ENCODE results near the gene UPK2.

DNA sequence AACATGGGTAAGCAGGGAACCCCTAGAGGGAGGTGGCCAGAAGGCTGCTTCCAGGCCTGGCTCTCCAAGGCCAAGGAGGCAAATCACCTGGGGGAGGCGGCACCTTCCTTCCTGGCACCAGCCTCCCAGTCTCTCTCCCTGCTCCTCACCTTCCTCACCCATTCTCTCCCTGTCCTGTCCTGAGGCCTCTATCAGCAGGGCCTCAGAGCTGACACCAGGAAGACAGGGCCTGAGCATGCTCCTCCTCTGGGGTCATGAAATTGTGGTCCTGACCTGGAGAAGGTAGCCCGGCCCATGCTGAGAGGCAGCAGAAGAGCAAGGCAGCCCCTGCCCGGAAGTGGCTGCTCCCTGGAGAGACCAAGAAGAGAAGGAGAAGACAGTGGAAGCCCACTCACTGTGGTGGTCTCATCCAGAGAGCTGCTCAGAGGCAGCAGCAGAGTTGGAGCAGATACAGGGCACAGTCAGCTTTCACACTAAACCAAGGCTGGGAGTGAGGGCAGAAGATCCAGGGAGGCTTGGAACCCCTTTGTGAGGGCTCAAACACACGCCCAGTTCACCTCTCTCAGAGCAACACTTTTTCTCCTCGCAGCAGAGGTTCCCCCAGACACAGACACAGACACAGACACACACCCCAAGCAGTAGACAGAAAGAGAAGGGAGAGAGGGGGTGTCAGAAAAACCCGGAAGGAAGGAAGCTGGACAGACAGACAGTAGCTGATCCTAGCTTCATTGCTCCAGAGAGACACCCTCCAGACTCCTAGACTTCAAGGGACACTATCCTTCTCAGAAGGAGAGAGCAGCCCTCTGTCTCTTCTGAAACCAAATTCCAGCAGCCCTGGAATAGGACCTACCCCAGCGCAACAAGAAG is 32.1 kb upstream of the UPK2 start:
- TF ChIP-seq, protein P1, sequence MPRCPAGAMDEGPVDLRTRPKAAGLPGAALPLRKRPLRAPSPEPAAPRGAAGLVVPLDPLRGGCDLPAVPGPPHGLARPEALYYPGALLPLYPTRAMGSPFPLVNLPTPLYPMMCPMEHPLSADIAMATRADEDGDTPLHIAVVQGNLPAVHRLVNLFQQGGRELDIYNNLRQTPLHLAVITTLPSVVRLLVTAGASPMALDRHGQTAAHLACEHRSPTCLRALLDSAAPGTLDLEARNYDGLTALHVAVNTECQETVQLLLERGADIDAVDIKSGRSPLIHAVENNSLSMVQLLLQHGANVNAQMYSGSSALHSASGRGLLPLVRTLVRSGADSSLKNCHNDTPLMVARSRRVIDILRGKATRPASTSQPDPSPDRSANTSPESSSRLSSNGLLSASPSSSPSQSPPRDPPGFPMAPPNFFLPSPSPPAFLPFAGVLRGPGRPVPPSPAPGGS (CRISPR knock-in tag; IDR thresholded peaks at IDR 0.05), result no peak
- TF ChIP-seq PTBP1 (IDR thresholded peaks at IDR 0.05; ENCODE audit: low read depth, low read length, poor library complexity, severe bottlenecking), result no peak
- no peak for TF ChIP-seq SUZ12 (IDR thresholded peaks at IDR 0.05; ENCODE audit: low read depth, low read length)
- TF ChIP-seq, protein P2, sequence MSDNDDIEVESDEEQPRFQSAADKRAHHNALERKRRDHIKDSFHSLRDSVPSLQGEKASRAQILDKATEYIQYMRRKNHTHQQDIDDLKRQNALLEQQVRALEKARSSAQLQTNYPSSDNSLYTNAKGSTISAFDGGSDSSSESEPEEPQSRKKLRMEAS (IDR thresholded peaks at IDR 0.05), result no peak
- no peak for TF ChIP-seq POLR2A (IDR thresholded peaks at IDR 0.05; ENCODE audit: insufficient read depth in 1 of 2, low read depth in 2 of 2, low read length in 2 of 2)
- no peak for TF ChIP-seq SRSF1 (optimal IDR thresholded peaks at IDR 0.05; ENCODE audit: low read depth, low read length)
- no peak for TF ChIP-seq TP53 (CRISPR knock-in tag; conservative IDR thresholded peaks at IDR 0.05)
- TF ChIP-seq NFKBIZ (CRISPR knock-in tag; IDR thresholded peaks at IDR 0.05), result no peak
- no peak for TF ChIP-seq NFIB (CRISPR knock-in tag; IDR thresholded peaks at IDR 0.05; ENCODE audit: borderline replicate concordance)

All from HepG2 (cell line).